GM21528 (cell line): Measurements from ENCODE around the gene ARHGEF37.
"Not testable (repeated sequence)": the region's sequence is repeated elsewhere in the genome, so short reads cannot be mapped to it uniquely, and the experiment has no call there.

Source experiments
- ATAC-seq: cut with Tn5 transposase; IDR thresholded peaks from one replicate; pipeline ENCODE4 v1.9.1; 2021; ENCODE audit warnings: mild to moderate bottlenecking, moderate library complexity; ENCODE audit not compliant: unreplicated experiment, low FRiP score

The ARHGEF37 gene

GRCh38 chr5:149667084-149667828, 86.0 kb downstream of the ARHGEF37 start:
- ATAC-seq = no peak

- no peak for ATAC-seq
These were observed 86.6 kb downstream of the ARHGEF37 start for GRCh38 chr5:149667829-149668330.

- not testable (repeated sequence) for ATAC-seq
These were observed 88.0 kb downstream of the ARHGEF37 start for GRCh38 chr5:149669273-149669672.

- no peak for ATAC-seq
These were observed 90.2 kb downstream of the ARHGEF37 start for GRCh38 chr5:149671544-149671943.

GRCh38 chr5:149672701-149673476, 91.6 kb downstream of the ARHGEF37 start:
- ATAC-seq = no peak

- no peak for ATAC-seq
These were observed 93.4 kb downstream of the ARHGEF37 start for GRCh38 chr5:149674686-149675085.

GRCh38 chr5:149675610-149676201, 94.4 kb downstream of the ARHGEF37 start:
- no peak for ATAC-seq

GRCh38 chr5:149677731-149678130, 96.4 kb downstream of the ARHGEF37 start:
- ATAC-seq = no peak

GRCh38 chr5:149679876-149680809, 98.8 kb downstream of the ARHGEF37 start:
- peak; percentile 50 for ATAC-seq

- peak; percentile 98 for ATAC-seq
These were observed 99.5 kb downstream of the ARHGEF37 start for GRCh38 chr5:149680810-149681221.

GRCh38 chr5:149681252-149681651, 100.0 kb downstream of the ARHGEF37 start:
- ATAC-seq = no peak

GRCh38 chr5:149681922-149682321, 100.6 kb downstream of the ARHGEF37 start:
- ATAC-seq = no peak

GRCh38 chr5:149682532-149683075, 101.3 kb downstream of the ARHGEF37 start:
- no peak for ATAC-seq

- ATAC-seq = no peak
These were observed 102.7 kb downstream of the ARHGEF37 start for GRCh38 chr5:149683964-149684363.

GRCh38 chr5:149684371-149684770, 103.1 kb downstream of the ARHGEF37 start:
- ATAC-seq = no peak
